ENCODE data around the gene LMAN2L.

DNA sequence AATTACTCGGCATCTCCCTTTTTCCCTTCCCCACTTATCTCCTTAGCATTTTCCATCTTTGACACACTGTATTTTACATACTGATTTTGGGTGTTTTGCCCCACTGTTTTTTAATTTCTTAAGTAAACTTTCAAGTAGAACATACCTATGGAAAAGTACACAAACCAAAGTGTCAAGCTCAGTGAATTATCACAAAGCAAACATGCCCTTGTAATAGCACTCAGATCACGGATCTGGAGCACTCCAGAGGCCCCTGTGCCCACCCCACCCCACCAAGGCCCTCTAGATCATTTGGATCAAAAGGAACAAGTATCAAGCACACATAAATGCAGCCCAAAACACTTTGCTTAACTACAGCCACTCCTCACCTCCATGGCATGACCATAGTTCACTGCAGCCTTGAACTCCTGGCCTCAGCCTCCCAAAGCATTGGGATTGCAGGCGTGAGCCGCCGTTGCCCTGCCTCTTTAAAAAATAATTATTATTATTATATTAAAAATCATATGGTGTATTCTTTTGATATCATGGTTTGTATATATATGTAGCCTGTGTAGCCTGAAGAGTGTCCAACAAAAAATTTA lies 59.2 kb downstream of the LMAN2L start:
- TF ChIP-seq, protein P1, sequence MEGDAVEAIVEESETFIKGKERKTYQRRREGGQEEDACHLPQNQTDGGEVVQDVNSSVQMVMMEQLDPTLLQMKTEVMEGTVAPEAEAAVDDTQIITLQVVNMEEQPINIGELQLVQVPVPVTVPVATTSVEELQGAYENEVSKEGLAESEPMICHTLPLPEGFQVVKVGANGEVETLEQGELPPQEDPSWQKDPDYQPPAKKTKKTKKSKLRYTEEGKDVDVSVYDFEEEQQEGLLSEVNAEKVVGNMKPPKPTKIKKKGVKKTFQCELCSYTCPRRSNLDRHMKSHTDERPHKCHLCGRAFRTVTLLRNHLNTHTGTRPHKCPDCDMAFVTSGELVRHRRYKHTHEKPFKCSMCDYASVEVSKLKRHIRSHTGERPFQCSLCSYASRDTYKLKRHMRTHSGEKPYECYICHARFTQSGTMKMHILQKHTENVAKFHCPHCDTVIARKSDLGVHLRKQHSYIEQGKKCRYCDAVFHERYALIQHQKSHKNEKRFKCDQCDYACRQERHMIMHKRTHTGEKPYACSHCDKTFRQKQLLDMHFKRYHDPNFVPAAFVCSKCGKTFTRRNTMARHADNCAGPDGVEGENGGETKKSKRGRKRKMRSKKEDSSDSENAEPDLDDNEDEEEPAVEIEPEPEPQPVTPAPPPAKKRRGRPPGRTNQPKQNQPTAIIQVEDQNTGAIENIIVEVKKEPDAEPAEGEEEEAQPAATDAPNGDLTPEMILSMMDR (IDR thresholded peaks at IDR 0.05; ENCODE audit: low read depth, low read length, missing input control), result no peak
- TF ChIP-seq, protein P2, sequence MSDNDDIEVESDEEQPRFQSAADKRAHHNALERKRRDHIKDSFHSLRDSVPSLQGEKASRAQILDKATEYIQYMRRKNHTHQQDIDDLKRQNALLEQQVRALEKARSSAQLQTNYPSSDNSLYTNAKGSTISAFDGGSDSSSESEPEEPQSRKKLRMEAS (IDR thresholded peaks at IDR 0.05), result no peak
- TF ChIP-seq GABPA (IDR thresholded peaks at IDR 0.05 in 1 of 2, conservative IDR thresholded peaks at IDR 0.05 in 1 of 2) (no peak), EGR1 (IDR thresholded peaks at IDR 0.05; ENCODE audit: low read depth in 2 of 2) (no peak)
- TF ChIP-seq, protein P3, sequence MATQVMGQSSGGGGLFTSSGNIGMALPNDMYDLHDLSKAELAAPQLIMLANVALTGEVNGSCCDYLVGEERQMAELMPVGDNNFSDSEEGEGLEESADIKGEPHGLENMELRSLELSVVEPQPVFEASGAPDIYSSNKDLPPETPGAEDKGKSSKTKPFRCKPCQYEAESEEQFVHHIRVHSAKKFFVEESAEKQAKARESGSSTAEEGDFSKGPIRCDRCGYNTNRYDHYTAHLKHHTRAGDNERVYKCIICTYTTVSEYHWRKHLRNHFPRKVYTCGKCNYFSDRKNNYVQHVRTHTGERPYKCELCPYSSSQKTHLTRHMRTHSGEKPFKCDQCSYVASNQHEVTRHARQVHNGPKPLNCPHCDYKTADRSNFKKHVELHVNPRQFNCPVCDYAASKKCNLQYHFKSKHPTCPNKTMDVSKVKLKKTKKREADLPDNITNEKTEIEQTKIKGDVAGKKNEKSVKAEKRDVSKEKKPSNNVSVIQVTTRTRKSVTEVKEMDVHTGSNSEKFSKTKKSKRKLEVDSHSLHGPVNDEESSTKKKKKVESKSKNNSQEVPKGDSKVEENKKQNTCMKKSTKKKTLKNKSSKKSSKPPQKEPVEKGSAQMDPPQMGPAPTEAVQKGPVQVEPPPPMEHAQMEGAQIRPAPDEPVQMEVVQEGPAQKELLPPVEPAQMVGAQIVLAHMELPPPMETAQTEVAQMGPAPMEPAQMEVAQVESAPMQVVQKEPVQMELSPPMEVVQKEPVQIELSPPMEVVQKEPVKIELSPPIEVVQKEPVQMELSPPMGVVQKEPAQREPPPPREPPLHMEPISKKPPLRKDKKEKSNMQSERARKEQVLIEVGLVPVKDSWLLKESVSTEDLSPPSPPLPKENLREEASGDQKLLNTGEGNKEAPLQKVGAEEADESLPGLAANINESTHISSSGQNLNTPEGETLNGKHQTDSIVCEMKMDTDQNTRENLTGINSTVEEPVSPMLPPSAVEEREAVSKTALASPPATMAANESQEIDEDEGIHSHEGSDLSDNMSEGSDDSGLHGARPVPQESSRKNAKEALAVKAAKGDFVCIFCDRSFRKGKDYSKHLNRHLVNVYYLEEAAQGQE (IDR thresholded peaks at IDR 0.05), result no peak
